Central memory CD4-positive, alpha-beta T cell (primary cell): ENCODE data around the gene EEF2.

Experiments used
- DNase-seq: peaks from one replicate; pipeline ENCODE4 v3.0.0; 2022
- total RNA-seq, 3 experiments: gene quantifications; one replicate each; lab custom pipeline; 2026; lab: John Stamatoyannopoulos, UW

The EEF2 gene
- total RNA-seq = 2,447 to 4,329 (median 3,943) reads per million in 3 experiments

GRCh38 chr19:3984908-3985642 lies at the start of gene EEF2:
Gene EEF2 (minus strand): TSS chr19:3985463. CDS start chr19:3985380, 83 bp downstream.
- DNase-seq = peak; percentile 91

GRCh38 chr19:4034048-4035017 lies 49.1 kb upstream of the EEF2 start:
- DNase-seq = no peak

GRCh38 chr19:4033028-4033956 lies 48.0 kb upstream of the EEF2 start:
- no peak for DNase-seq

- no peak for DNase-seq
These were observed 47.2 kb upstream of the EEF2 start for GRCh38 chr19:4032436-4032835.

- DNase-seq = no peak
These were observed 46.2 kb upstream of the EEF2 start for GRCh38 chr19:4031420-4031819.

DNA sequence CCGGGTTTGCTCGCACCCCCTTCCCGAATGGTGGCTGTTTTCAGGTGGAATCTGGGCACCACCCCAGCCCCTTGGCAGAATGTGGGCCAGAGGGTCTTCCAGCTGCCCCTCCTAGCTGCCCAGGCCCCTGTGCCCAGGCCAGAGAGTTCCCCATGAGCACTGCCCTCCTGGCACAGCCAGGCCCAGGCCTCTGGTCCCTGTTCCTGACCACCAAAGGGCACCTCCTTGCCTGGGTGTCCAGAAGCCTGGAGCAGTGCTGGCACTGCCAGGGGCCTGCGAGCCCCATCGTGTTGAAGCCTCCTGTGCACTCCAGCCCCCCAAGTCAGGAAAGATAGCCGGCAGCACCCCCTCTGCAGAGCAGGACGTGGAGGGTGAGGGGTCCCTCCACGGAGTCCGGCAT lies 45.7 kb upstream of the EEF2 start:
- DNase-seq = no peak

- DNase-seq = no peak
These were observed 45.3 kb upstream of the EEF2 start for GRCh38 chr19:4030552-4030951.

DNA sequence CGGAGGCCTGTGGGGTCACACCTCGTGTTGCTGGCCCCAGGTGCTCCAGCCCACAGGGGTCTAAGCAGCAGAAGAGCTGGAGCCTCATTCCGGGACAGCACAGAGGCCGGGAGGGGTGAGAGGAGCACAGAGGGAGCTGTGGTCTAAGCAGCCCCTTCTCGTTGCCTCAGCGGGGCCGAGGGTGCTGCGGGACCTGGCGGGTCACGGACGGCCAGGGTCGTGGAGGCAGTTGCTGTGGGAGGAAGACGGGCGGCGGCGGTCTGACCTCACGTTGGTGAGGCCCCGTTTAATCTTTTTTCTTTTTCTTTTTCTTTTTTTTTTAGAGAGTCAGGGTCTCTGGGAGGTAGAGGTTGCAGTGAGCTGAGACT lies 44.0 kb upstream of the EEF2 start:
- no peak for DNase-seq

- no peak for DNase-seq
These were observed 43.3 kb upstream of the EEF2 start for GRCh38 chr19:4028334-4029246.

DNA sequence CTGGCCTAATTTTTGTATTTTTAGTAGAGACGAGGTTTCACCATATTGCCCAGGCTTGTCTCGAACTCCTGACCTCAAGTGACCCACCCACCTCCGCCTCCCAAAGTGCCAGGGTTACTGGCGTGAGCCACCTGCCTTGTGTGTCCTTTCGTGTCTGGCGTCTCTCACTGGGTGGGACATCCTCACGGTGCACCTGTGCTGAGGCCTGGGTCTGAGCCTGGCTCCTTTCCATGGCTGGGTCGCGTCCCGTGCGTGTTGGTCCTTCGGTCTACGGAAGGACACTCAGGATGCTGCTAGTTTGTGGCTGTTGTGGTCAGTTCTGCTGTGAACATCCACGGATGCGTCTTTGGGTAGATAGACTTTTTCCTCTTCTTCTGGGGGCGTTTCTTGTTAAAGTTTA lies 41.9 kb upstream of the EEF2 start:
- DNase-seq = no peak

- no peak for DNase-seq
These were observed 40.1 kb upstream of the EEF2 start for GRCh38 chr19:4025317-4025716.

DNA sequence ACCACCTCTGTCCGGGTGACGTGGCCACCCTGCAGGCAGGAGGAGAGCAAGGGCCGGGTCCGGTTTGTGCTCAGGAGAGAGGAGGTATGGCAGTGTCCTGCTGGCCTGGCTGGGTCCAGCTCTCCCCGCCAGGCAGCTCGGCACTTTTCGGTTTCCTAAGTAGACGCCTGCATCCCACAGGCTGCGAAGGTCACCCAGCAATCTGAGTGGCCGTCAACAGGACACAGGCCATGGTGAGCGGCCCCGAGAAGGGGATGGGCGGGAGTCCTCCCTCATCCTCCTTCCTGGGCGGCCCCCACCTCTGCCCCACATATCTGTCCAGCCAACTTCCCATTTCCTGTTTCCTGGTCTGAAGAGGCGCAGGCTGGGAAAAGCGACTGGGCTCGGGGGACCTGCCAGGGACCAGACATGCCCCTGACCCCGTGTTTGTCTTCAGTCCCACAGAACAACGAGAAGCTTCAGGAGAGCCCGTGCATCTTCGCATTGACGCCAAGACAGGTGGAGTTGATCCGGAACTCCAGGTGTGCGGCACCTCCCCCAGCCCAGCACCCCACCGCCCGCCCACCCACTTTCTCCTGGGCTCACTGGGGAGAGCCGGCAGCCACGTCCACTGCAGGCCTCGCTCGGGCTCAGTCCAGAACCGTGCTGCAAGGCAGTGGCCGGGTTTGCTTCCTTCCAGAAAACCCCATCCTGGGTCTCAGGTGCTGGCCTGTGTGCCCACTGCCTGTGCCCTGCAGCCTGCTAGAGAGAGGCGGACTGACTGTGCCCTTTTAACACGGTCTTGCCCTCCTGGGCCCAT lies 38.5 kb upstream of the EEF2 start:
- no peak for DNase-seq

DNA sequence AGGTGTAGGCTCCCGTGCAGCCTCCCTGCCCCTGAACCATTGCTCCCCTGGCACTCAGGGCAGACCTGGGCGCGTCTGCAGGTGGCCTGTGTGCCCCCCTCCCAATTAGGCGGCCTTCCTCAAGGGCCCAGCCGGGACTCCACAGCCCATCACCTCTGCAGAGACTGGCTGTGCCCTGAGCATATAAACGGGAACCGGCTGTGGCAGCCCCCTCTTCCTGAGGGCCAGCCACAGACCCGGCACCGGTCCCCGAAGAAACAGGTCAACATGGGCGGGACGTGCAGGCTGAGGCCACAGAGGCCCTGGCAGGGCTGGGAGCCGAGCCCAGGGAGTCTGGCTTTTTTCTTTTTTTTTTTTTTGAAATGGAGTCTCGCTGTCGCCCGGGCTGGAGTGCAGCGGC lies 34.3 kb upstream of the EEF2 start:
- DNase-seq = no peak

GRCh38 chr19:4018775-4019504 lies 33.7 kb upstream of the EEF2 start:
- DNase-seq = no peak

DNA sequence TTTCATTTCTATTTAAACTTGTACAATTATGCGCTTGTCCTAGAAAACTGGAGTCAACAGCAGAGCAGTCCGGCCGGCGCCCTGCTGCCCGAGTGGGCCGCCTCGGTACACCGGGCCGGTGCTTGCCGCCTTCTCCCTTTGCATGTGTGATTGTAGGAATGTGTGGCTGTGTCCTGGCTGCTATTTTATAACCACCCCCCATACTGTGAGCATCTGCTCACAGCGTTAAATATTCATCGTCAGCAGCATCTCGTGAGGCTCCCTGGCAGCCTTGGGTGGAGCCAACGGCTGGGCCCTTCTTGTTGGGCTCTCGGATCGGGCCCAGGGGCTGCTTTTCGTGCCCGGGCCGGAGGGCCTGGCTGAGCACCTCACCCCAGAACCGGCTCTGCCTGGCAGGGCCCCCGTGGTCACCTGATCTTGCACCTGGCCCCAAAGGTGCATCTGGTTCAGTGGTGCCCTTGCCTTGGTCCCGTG lies 32.9 kb upstream of the EEF2 start:
- DNase-seq = no peak

- no peak for DNase-seq
These were observed 31.8 kb upstream of the EEF2 start for GRCh38 chr19:4016903-4017638.

DNA sequence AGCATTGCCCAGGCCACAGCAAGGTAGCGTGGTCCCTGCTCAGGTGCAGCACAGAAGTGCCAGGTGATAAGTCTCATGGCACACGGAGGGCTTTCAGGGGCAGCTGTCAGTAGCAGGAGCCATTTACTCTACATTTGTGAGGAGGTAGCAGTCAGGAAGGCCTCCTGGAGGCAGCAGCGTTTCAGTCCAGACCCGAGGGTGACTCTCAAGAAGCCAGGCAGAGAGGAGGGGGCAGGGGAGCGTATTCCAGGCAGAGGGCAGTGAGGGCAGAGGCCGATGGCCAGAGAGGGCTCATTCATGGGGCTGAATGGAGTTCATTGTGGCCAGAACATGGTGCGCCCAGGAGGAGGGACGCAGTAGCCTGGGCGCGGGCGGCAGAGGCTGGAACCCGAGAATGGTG lies 31.2 kb upstream of the EEF2 start:
- DNase-seq = no peak

- no peak for DNase-seq
These were observed 30.6 kb upstream of the EEF2 start for GRCh38 chr19:4015705-4016402.
